ENCODE data around the gene MAP1B.

The MAP1B gene

DNA sequence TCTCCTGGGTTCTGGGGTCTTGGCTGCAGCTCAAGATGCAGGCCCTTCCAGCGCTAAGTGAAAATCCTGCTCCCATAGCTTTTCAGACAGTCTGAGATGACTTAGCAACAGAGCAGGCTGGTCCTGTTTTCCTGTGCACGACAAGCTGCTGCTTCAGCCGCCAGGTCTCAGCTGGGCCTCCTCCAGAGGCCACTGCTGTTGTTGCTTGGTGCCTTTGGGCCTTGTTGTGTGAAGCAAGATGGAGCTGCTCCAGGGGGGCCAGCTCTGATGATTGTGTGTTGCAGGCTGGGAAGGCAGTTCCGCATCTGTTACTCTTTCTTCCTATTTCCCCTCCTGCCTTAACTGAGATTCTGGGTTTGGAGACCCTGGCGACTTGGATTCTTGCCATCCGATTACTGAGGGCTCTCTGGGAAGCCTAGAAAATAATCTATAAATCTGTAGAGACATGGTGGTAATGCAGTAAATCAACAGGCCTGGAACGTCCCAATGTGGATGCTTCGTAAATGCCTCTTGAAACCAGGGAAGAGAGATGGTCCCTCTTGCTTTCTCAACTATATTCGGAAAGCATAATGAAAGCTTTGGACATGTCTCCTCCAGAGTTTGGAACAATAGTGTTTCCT is 3.2 kb downstream of the MAP1B start:
- TF ChIP-seq CTCF (conservative IDR thresholded peaks at IDR 0.05): no peak
- no peak overlapping the region for H3K27ac ChIP-seq

- no peak overlapping the region for H3K27ac ChIP-seq
- no peak for TF ChIP-seq CTCF (conservative IDR thresholded peaks at IDR 0.05)
Observed at GRCh38 chr5:72112389-72112788, 5.1 kb downstream of the MAP1B start.

GRCh38 chr5:72114629-72115028 is 7.4 kb downstream of the MAP1B start:
- H3K27ac ChIP-seq: no peak overlapping the region
- no peak for TF ChIP-seq CTCF (conservative IDR thresholded peaks at IDR 0.05)

DNA sequence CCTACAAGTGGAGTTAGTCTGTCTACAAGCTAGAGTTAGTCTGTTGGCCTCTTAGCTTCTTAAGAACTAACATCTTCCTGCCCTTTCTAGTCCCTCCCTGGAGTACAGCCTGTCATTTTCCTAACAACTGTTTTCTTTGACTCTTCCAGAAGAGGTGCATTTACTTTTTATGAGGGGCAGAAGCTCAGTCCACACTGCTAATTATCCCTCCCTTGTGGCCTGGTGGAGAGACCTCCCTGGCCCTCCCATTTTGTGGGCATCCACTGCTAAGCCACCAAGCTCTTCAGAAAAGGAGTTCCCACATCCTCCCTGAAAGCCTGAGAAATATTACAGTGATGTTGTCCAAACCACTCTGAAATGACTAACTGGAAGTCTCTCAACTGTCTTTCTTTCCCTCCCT is 8.0 kb downstream of the MAP1B start:
- H3K27ac ChIP-seq: no peak overlapping the region
- TF ChIP-seq CTCF (conservative IDR thresholded peaks at IDR 0.05): no peak

DNA sequence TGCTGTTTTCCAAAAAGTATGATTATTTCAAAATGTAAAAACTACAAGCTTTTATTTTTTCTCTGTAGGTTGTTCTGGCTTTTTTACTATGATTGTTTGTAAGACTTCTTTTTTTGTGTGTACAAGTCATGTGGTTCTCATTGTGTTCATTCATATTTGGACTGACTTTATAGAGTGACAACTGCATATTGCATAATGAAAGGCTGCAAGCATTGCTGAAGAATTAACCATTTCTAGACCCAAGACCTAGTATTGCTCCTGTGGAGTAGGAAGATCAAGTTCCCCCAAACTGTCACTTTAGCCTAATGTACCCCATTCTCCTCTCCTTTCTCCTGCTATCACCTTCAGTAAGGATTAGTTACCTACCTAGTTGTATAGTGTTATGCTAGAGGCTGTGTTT is 10.0 kb downstream of the MAP1B start:
- H3K27ac ChIP-seq: no peak overlapping the region
- no peak for TF ChIP-seq CTCF (conservative IDR thresholded peaks at IDR 0.05)

DNA sequence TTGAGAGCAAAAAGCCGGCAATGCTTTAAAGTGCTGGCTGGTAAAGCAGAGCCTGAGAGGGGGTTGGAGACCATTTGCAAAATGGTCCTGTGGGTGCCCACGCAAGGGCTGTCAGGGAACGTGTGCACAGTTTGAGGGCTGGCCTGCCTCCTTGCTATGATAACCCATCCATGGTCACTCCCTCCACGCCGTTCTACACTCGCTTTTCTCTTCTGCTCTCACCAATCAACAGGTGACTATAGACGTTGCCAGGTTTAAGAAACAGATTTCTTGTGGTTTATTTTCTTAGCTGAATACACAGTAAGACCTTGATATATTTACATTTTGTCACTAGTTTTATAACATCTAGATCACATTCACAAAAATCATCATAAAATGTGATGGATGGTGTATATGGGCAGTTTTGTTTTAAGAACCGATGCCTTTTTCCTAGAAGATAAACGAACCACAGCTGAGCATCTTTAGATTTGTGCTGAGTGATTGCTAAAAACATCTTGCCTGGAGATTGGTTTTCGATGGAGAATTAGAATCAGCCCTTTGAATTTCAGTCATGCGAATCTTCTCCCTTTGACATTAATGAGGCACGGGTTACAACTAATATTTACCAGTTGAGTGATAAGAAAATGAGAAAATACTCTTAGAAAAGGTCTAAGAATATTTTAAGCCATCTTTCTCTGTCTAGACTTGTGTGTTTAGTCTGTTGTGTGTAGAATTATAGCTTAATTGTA is 13.9 kb downstream of the MAP1B start:
- TF ChIP-seq CTCF (conservative IDR thresholded peaks at IDR 0.05): no peak
- H3K27ac ChIP-seq: no peak overlapping the region

DNA sequence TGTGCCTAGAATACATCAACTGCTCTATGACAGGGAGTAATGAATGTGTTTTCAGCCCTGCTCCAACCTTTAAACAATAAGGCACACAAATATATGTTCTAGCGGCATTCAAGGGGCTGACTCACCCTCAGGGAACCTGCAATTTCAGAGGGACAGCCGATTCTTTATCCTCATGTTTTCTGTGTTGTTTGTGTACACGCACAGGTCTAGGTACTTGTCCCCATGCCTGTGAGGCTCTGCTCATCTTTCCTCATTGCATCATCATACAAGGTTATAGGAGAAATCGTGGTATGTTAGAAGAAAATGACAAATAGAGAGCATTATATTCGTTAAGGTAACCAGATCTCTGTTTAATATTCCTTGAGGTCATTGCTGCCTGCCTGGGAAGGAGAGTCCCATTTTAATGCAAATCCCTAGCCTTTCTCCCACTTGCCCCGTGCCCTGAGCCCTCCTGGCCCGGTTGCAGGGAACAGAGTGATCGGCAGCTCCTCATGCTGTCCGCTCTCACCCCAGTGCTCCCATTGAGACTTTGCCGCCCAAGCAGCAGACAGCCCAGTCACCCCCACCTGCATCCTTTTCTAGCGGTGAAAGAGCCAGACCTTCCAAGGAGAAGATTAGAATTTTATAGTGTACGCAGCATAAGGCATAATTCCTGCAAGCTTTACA is 14.6 kb downstream of the MAP1B start:
- H3K27ac ChIP-seq: no peak overlapping the region
- TF ChIP-seq CTCF (conservative IDR thresholded peaks at IDR 0.05): no peak

Data from VCaP (cell line).